Naive thymus-derived CD4-positive, alpha-beta T cell (primary cell): ENCODE measurements around the gene CPB2. TPM values are rescaled to one million over a fixed set of nuclear protein-coding genes. Genes with fewer than 3 reads are reported as not detected.
A peak's percentile ranks its signal among the peaks of the same experiment; 100 is the strongest.

ENCODE experiments used
- ATAC-seq: fragments of 150-1000 bp; cut with Tn5 transposase; 2 replicates; pipeline ENCODE4 v1.10.0; 2021; ENCODE audit warnings: mild to moderate bottlenecking, moderate library complexity
- CTCF ChIA-PET: fragments of 350-600 bp; sonication (Branson Sonifier 250); formaldehyde crosslinking; loops from one replicate; lab custom pipeline; 2021; ENCODE audit warnings: antibody characterized with exemption; lab: Charles Lee
- POLR2A ChIA-PET: fragments of 350-600 bp; sonication (Branson Sonifier 250); formaldehyde crosslinking; loops from one replicate; lab custom pipeline; 2021; ENCODE audit warnings: antibody characterized with exemption, inconsistent platforms; lab: Charles Lee
- DNase-seq, 9 donors: peaks; one replicate each; pipeline versions ENCODE4 v3.0.0 to v3.0.0-alpha.2; 2020 to 2022; ENCODE audit warnings: mixed read lengths in 1 of 9
- H3K27ac ChIP-seq: one replicate; pipeline ENCODE4 v1.7.0; 2013; ENCODE audit warnings: mild to moderate bottlenecking, low read depth, low read length, moderate library complexity
- H3K27me3 ChIP-seq, 2 donors: one replicate each; pipeline ENCODE4 v1.7.0; 2013; ENCODE audit warnings: low read length in 2 of 2, mild to moderate bottlenecking in 2 of 2, moderate library complexity in 2 of 2; ENCODE audit not compliant: control insufficient read depth in 2 of 2, insufficient read depth in 2 of 2
- H3K36me3 ChIP-seq, 3 experiments: 1 replicate in 2 of 3; 2 replicates in 1 of 3; pipeline ENCODE4 v1.7.0; 2013; ENCODE audit warnings: low read length in 3 of 3, mild to moderate bottlenecking in 3 of 3, moderate library complexity in 1 of 3; ENCODE audit not compliant: insufficient read depth in 3 of 3, control insufficient read depth in 2 of 3
- H3K4me1 ChIP-seq, 2 donors: one replicate each; pipeline ENCODE4 v1.7.0; 2013; ENCODE audit warnings: low read length in 2 of 2, mild to moderate bottlenecking in 2 of 2, moderate library complexity in 1 of 2; ENCODE audit not compliant: control insufficient read depth in 2 of 2, insufficient read depth in 2 of 2
- H3K4me3 ChIP-seq: 2 replicates; pipeline ENCODE4 v1.7.0; 2013; ENCODE audit warnings: mild to moderate bottlenecking, low read length
- H3K9me3 ChIP-seq, 3 experiments: 1 replicate in 2 of 3; 2 replicates in 1 of 3; pipeline ENCODE4 v1.7.0; 2013; ENCODE audit warnings: low read length in 3 of 3; ENCODE audit not compliant: control insufficient read depth in 2 of 3
- H3K27ac Mint-ChIP-seq, 9 donors: one replicate each; pipeline ENCODE4 v1.8.0; 2020 to 2022; ENCODE audit warnings: mixed read lengths in 9 of 9, mild to moderate bottlenecking in 8 of 9, moderate library complexity in 5 of 9, inconsistent platforms in 2 of 9
- H3K27me3 Mint-ChIP-seq, 5 donors: one replicate each; pipeline ENCODE4 v1.8.0; 2021 to 2022; ENCODE audit warnings: mixed read lengths in 5 of 5, mild to moderate bottlenecking in 1 of 5
- H3K36me3 Mint-ChIP-seq, 5 donors: one replicate each; pipeline ENCODE4 v1.8.0; 2020 to 2022; ENCODE audit warnings: mixed read lengths in 5 of 5, mild to moderate bottlenecking in 3 of 5, inconsistent platforms in 1 of 5
- H3K4me1 Mint-ChIP-seq, 7 donors: one replicate each; pipeline ENCODE4 v1.8.0; 2020 to 2022; ENCODE audit warnings: mixed read lengths in 7 of 7, mild to moderate bottlenecking in 3 of 7, inconsistent platforms in 1 of 7
- H3K4me3 Mint-ChIP-seq, 10 donors: one replicate each; pipeline ENCODE4 v1.8.0; 2020 to 2022; ENCODE audit warnings: mild to moderate bottlenecking in 10 of 10, mixed read lengths in 10 of 10, moderate library complexity in 6 of 10, inconsistent platforms in 2 of 10
- H3K9me3 Mint-ChIP-seq, 11 donors: one replicate each; pipeline ENCODE4 v1.8.0; 2020 to 2022; ENCODE audit warnings: mixed read lengths in 11 of 11, mild to moderate bottlenecking in 4 of 11, inconsistent platforms in 1 of 11, moderate library complexity in 1 of 11
- intact Hi-C, 2 donors: fragments of 100-400 bp; cut with micrococcal nuclease; formaldehyde crosslinking; loops; one replicate each; pipeline ENCODE4 v1.15.1; 2023
- polyA plus RNA-seq, 2 donors: library from polyadenylated mRNA; unstranded; fragments of 300-500 nt; fragmentation: Illumina TruSeq; gene quantifications; one replicate each; pipeline ENCODE4 v1.2.3, GENCODE V29; 2021
- total RNA-seq, 6 experiments: library from RNA in 5 of 6; stranded (reverse) in 5 of 6; gene quantifications; 1 replicate in 5 of 6; 2 replicates in 1 of 6; pipeline ENCODE4 v1.2.3 and lab custom pipeline; 2021 to 2026

CPB2 gene
- total and polyA plus RNA-seq, 7 experiments from 2014 or later: not detected

GRCh38 chr13:46012404-46012803 is 92.4 kb downstream of the CPB2 start:
- Mint-ChIP-seq H3K9me3 (no peaks in the 10 kb centered on the region), H3K27me3 (no peaks in the 10 kb centered on the region), H3K4me1 (peaks cover 0 to 13% (median 0%) of the 10 kb centered on the region in 7 donors), H3K36me3 (peaks cover 10 to 43% (median 17%) of the 10 kb centered on the region in 5 donors), H3K27ac (peak overlapping the region in 1 of 9 donors; percentile 25), H3K4me3 (no peak overlapping the region)
- H3K27ac ChIP-seq: no peak overlapping the region
- H3K36me3 ChIP-seq: peaks cover 3 to 23% (median 23%) of the 10 kb centered on the region in 3 experiments
- ATAC-seq (no peak), DNase-seq (no peak)
- ChIA-PET CTCF (interaction anchor here (1.1 kb wide), 1 partner anchor 10 kb away, joined by 3 read pairs; no protein-coding TSS in a partner anchor), POLR2A (no interaction called here)
- no peaks in the 10 kb centered on the region for H3K4me1 ChIP-seq
- H3K4me3 ChIP-seq: no peak overlapping the region
- no peaks in the 10 kb centered on the region for H3K27me3 ChIP-seq
- no peaks in the 10 kb centered on the region for H3K9me3 ChIP-seq
- intact Hi-C loops: no loop called here

DNA sequence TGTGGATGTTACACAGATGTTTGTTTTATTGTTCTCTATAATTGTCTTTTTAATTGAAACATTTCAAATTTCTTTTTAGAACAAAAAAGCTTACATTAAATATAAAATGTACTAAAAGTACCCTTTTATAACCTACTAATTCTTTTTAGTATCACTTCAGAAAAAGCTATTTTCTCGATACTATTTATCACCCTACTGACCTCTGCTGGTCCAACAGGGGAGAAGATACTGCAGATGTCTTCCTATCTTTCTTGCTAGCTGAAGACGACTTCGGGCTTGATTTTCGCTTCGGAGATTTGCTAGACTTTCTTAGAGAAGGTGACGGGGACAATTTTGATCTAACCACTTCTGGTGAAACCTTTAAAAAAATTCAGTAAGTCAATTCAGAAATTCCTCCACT is 94.7 kb downstream of the CPB2 start:
- Mint-ChIP-seq H3K9me3 (no peaks in the 10 kb centered on the region), H3K36me3 (peaks cover 6 to 36% (median 14%) of the 10 kb centered on the region in 5 donors), H3K4me1 (peaks cover 0 to 16% (median 0%) of the 10 kb centered on the region in 7 donors), H3K27me3 (no peaks in the 10 kb centered on the region), H3K4me3 (no peak overlapping the region), H3K27ac (no peak overlapping the region)
- ATAC-seq: no peak
- no peak overlapping the region for H3K27ac ChIP-seq
- no peaks in the 10 kb centered on the region for H3K4me1 ChIP-seq
- peaks cover 0 to 22% (median 21%) of the 10 kb centered on the region in 3 experiments for H3K36me3 ChIP-seq
- intact Hi-C loops: loop anchor here in 1 of 2 donors (1.0 kb wide), 1 partner anchor 203 kb away; no protein-coding TSS in a partner anchor
- no peaks in the 10 kb centered on the region for H3K27me3 ChIP-seq
- H3K4me3 ChIP-seq: no peak overlapping the region
- H3K9me3 ChIP-seq: no peaks in the 10 kb centered on the region
- POLR2A ChIA-PET: no interaction called here
- CTCF ChIA-PET: no interaction called here
- DNase-seq: peak in 1 of 9 donors; percentile 3

GRCh38 chr13:46008631-46009030 is 96.2 kb downstream of the CPB2 start:
- ATAC-seq (no peak), DNase-seq (no peak)
- no peak overlapping the region for H3K4me3 Mint-ChIP-seq
- Histone ChIP-seq H3K4me3 (no peak overlapping the region), H3K27me3 (no peaks in the 10 kb centered on the region), H3K4me1 (no peaks in the 10 kb centered on the region), H3K36me3 (peaks cover 0 to 22% (median 21%) of the 10 kb centered on the region in 3 experiments), H3K9me3 (no peaks in the 10 kb centered on the region), H3K27ac (no peak overlapping the region)
- H3K27me3 Mint-ChIP-seq: no peaks in the 10 kb centered on the region
- no peaks in the 10 kb centered on the region for H3K9me3 Mint-ChIP-seq
- intact Hi-C loops: no loop called here
- peak overlapping the region in 1 of 9 donors; percentile 10 for H3K27ac Mint-ChIP-seq
- POLR2A ChIA-PET: no interaction called here
- CTCF ChIA-PET: no interaction called here
- H3K4me1 Mint-ChIP-seq: peaks cover 0 to 14% (median 3%) of the 10 kb centered on the region in 7 donors
- H3K36me3 Mint-ChIP-seq: peaks cover 6 to 37% (median 16%) of the 10 kb centered on the region in 5 donors

GRCh38 chr13:46006688-46007452 is 98.0 kb downstream of the CPB2 start:
- Histone ChIP-seq H3K9me3 (no peaks in the 10 kb centered on the region), H3K4me1 (no peaks in the 10 kb centered on the region), H3K27me3 (no peaks in the 10 kb centered on the region), H3K4me3 (no peak overlapping the region), H3K36me3 (peaks cover 0 to 22% (median 20%) of the 10 kb centered on the region in 3 experiments), H3K27ac (no peak overlapping the region)
- ChIA-PET POLR2A (no interaction called here), CTCF (no interaction called here)
- ATAC-seq (no peak), DNase-seq (no peak)
- H3K27me3 Mint-ChIP-seq: no peaks in the 10 kb centered on the region
- H3K4me3 Mint-ChIP-seq: no peak overlapping the region
- no peaks in the 10 kb centered on the region for H3K9me3 Mint-ChIP-seq
- no peak overlapping the region for H3K27ac Mint-ChIP-seq
- intact Hi-C loops: no loop called here
- peaks cover 9 to 53% (median 31%) of the 10 kb centered on the region in 5 donors for H3K36me3 Mint-ChIP-seq
- peaks cover 3 to 17% (median 11%) of the 10 kb centered on the region in 7 donors for H3K4me1 Mint-ChIP-seq

GRCh38 chr13:46004491-46004890 is 100.3 kb downstream of the CPB2 start:
- Histone ChIP-seq H3K27me3 (no peaks in the 10 kb centered on the region), H3K27ac (no peak overlapping the region), H3K36me3 (peaks cover 0 to 30% (median 16%) of the 10 kb centered on the region in 3 experiments), H3K4me1 (no peaks in the 10 kb centered on the region), H3K4me3 (no peak overlapping the region), H3K9me3 (no peaks in the 10 kb centered on the region)
- CTCF ChIA-PET: no interaction called here
- POLR2A ChIA-PET: no interaction called here
- intact Hi-C loops: no loop called here
- Mint-ChIP-seq H3K27ac (peak overlapping the region in 2 of 9 donors; percentile 21 to 47), H3K36me3 (peaks cover 28 to 71% (median 53%) of the 10 kb centered on the region in 5 donors), H3K4me3 (no peak overlapping the region), H3K9me3 (no peaks in the 10 kb centered on the region), H3K27me3 (no peaks in the 10 kb centered on the region), H3K4me1 (peaks cover 3 to 19% (median 11%) of the 10 kb centered on the region in 7 donors)
- ATAC-seq: no peak
- DNase-seq: no peak

Other genes starting within 250 kb of the CPB2 start
- 10 to 100 TPM; 41.1 to 67.0 (median 46.5) TPM for gene ZC3H13, start 52.3 kb downstream of the CPB2 start, total RNA-seq
- 10 to 100 TPM; 34.4 to 42.0 TPM for gene ZC3H13, start 52.3 kb downstream of the CPB2 start, polyA plus RNA-seq
- gene LCP1, start 77.1 kb upstream of the CPB2 start, total RNA-seq: 100 to 1,000 TPM; 293 to 989 (median 355) TPM
- 100 to 1,000 TPM; 764 to 902 TPM for gene LCP1, start 77.1 kb upstream of the CPB2 start, polyA plus RNA-seq
- under 1 TPM; 0.19 to 0.80 (median 0.49) TPM for gene LRRC63, start 106.9 kb upstream of the CPB2 start, total RNA-seq
- under 1 TPM in 1 of 2 donors, not detected in 1; 0.31 TPM for gene LRRC63, start 106.9 kb upstream of the CPB2 start, polyA plus RNA-seq